GM12878 (cell line): ENCODE results near the gene USE1. TPM values are rescaled to one million over a fixed set of nuclear protein-coding genes. Genes with fewer than 3 reads are reported as not detected.

Experiments
- EP300 ChIP-seq, 2 experiments: fragments of 150-350 bp in 1 of 2; IDR thresholded peaks; 2 replicates each; pipeline ENCODE4 v1.6.1; 2011 to 2012; ENCODE audit warnings: low read depth in 2 of 2, low read length in 2 of 2, borderline replicate concordance in 1 of 2, improper control_type of control experiment in 1 of 2, inconsistent platforms in 1 of 2; ENCODE audit not compliant: control insufficient read depth in 1 of 2
- KDM1A ChIP-seq: fragments of 200-600 bp; sonication (generic); IDR thresholded peaks from 2 replicates; pipeline ENCODE4 v1.6.1; 2016; ENCODE audit warnings: borderline replicate concordance
- RCOR1 ChIP-seq: conservative IDR thresholded peaks from 2 replicates; pipeline ENCODE4 v1.6.1; 2012; ENCODE audit warnings: low read depth, low read length, improper control_type of control experiment
- SIN3A ChIP-seq: IDR thresholded peaks from 2 replicates; pipeline ENCODE4 v1.6.1; 2012; ENCODE audit warnings: low read depth, low read length, improper control_type of control experiment
- polyA plus RNA-seq, 11 experiments: library from polyadenylated mRNA; depleted of rRNA in 4 of 11; unstranded in 6 of 11; stranded (reverse) in 5 of 11; fragments of >200 nt; fragmentation: Nextera tagmentation in 4 of 11; fragmentation: Illumina TruSeq in 1 of 11; extraction: Ambion mirVana in 4 of 11; extraction: Trizol in 1 of 11; gene quantifications; 1 replicate in 1 of 11; 2 replicates in 10 of 11; pipeline versions ENCODE4 v1.2.1 to v1.2.3, GENCODE V29; 2011 to 2016; ENCODE audit warnings: inconsistent platforms in 2 of 11, missing spikeins in 2 of 11, low read depth in 1 of 11
- total RNA-seq, 4 experiments: library from RNA; depleted of rRNA in 3 of 4; stranded (reverse); fragments of >200 nt in 3 of 4; fragmentation: Illumina TruSeq in 1 of 4; extraction: Trizol in 1 of 4; gene quantifications; 2 replicates each; pipeline versions ENCODE4 v1.2.1 to v1.2.3, GENCODE V29; 2013 to 2021
- TF ChIP-seq, protein P1 (sequence below): fragments of 450-650 bp; IDR thresholded peaks from 2 replicates; pipeline ENCODE4 v1.6.1; 2014; ENCODE audit warnings: mild to moderate bottlenecking
- TF ChIP-seq, protein P2 (sequence below): IDR thresholded peaks from 2 replicates; pipeline ENCODE4 v1.6.1; 2012; ENCODE audit warnings: low read depth, low read length, improper control_type of control experiment
- TF ChIP-seq, protein P3 (sequence below): fragments of 450-650 bp; IDR thresholded peaks from 2 replicates; pipeline ENCODE4 v1.6.1; 2017; ENCODE audit warnings: mild to moderate bottlenecking, moderate library complexity

Gene USE1
- total and polyA plus RNA-seq, 10 of the 15 experiments (the other 5 are each of a cell fraction or from before 2014, with no cell fraction given) = 9.7 to 24.0 (median 16.1) TPM

DNA sequence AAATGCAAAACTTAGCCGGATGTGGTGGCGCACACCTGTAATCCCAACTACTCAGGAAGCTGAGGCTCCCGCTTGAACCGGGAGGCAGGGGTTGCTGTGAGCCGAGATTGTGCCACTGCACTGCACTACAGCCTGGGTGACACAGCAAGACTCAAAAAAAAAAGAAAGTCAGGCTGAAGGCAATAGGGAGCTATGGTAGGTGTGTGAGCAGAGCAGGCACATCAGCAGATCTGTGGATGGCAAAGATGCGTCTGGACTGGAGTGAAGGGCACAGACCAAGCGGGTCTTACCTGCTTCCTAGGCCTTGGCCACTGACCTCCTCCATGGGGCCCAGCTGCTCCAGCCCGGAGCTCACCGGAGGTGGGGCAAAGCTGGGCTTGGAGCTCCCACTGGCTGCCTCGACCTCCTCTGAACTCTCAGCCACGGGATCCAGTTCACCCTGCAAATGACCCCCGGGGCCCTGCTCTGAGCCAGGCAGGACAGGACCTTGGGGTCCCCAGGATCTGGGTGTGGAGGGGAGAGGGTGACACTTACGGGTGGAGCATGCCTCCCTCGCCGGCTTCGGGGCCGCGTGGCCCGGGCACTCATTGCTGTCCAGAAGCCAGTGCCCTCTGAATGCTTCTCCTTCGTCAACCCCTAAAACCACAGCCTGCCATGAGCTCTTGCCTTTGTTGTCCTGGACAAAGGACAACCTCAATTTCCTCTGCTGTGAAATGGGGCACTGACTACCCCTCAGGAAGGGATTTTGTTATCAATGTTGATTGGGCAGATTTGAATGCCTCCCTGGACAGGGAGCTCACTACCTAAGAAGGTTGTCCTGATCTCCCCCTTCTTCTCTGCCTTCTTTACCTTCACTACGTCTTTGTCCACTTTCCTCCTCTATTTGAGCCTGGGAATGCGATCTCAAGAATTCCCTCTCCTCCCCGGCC lies 48.8 kb downstream of the USE1 start (continued):
- TF ChIP-seq, protein P1, sequence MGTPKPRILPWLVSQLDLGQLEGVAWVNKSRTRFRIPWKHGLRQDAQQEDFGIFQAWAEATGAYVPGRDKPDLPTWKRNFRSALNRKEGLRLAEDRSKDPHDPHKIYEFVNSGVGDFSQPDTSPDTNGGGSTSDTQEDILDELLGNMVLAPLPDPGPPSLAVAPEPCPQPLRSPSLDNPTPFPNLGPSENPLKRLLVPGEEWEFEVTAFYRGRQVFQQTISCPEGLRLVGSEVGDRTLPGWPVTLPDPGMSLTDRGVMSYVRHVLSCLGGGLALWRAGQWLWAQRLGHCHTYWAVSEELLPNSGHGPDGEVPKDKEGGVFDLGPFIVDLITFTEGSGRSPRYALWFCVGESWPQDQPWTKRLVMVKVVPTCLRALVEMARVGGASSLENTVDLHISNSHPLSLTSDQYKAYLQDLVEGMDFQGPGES = no peak
- TF ChIP-seq EP300 (IDR thresholded peaks at IDR 0.05; ENCODE audit: borderline replicate concordance in 1 of 2, control insufficient read depth in 1 of 2, low read depth in 2 of 2, low read length in 2 of 2) = no peak
- TF ChIP-seq, protein P2, sequence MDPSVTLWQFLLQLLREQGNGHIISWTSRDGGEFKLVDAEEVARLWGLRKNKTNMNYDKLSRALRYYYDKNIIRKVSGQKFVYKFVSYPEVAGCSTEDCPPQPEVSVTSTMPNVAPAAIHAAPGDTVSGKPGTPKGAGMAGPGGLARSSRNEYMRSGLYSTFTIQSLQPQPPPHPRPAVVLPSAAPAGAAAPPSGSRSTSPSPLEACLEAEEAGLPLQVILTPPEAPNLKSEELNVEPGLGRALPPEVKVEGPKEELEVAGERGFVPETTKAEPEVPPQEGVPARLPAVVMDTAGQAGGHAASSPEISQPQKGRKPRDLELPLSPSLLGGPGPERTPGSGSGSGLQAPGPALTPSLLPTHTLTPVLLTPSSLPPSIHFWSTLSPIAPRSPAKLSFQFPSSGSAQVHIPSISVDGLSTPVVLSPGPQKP = no peak
- TF ChIP-seq RCOR1 = no peak
- TF ChIP-seq, protein P3, sequence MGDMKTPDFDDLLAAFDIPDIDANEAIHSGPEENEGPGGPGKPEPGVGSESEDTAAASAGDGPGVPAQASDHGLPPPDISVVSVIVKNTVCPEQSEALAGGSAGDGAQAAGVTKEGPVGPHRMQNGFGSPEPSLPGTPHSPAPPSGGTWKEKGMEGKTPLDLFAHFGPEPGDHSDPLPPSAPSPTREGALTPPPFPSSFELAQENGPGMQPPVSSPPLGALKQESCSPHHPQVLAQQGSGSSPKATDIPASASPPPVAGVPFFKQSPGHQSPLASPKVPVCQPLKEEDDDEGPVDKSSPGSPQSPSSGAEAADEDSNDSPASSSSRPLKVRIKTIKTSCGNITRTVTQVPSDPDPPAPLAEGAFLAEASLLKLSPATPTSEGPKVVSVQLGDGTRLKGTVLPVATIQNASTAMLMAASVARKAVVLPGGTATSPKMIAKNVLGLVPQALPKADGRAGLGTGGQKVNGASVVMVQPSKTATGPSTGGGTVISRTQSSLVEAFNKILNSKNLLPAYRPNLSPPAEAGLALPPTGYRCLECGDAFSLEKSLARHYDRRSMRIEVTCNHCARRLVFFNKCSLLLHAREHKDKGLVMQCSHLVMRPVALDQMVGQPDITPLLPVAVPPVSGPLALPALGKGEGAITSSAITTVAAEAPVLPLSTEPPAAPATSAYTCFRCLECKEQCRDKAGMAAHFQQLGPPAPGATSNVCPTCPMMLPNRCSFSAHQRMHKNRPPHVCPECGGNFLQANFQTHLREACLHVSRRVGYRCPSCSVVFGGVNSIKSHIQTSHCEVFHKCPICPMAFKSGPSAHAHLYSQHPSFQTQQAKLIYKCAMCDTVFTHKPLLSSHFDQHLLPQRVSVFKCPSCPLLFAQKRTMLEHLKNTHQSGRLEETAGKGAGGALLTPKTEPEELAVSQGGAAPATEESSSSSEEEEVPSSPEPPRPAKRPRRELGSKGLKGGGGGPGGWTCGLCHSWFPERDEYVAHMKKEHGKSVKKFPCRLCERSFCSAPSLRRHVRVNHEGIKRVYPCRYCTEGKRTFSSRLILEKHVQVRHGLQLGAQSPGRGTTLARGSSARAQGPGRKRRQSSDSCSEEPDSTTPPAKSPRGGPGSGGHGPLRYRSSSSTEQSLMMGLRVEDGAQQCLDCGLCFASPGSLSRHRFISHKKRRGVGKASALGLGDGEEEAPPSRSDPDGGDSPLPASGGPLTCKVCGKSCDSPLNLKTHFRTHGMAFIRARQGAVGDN = no peak
- no peak; the same call in 1 of the 2 replicates for TF ChIP-seq KDM1A
- no peak for TF ChIP-seq SIN3A
